A172 (cell line): ENCODE results near the gene THEMIS. TPM values are rescaled to one million over a fixed set of nuclear protein-coding genes. Genes with fewer than 3 reads are reported as not detected.
A peak's percentile ranks its signal among the peaks of the same experiment; 100 is the strongest.
"Not testable (repeated sequence)": the region's sequence is repeated elsewhere in the genome, so short reads cannot be mapped to it uniquely, and the experiment has no call there.

Source experiments
- DNase-seq: peaks from one replicate; pipeline ENCODE4 v3.0.0-alpha.2; 2015; ENCODE audit warnings: low spot score
- total RNA-seq: library from RNA; depleted of rRNA; stranded (reverse); fragments of >200 nt; shearing (Covaris generic); gene quantifications from 2 replicates; pipeline ENCODE4 v1.2.3, GENCODE V29; 2014

The THEMIS gene
- total RNA-seq, 1 experiment from 2014 or later, result not detected

DNA sequence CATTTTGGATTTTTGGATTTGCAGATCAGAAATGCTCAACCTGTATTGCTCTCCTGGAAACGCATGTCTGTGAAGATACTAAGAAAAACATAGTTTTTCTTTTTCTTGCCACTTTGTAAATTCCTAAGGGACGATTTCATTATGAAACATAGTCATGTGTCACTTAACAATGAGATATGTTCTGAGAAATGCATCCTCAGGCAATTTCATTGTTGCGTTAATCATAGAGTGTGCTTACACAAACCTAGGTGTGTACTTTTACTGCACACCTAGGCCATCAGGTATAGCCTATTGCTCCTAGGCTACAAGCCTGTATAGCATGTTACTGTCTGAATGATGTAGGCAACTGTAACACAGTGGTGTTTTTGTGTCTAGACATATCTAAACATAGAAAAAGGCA is 13.4 kb upstream of the THEMIS start:
- DNase-seq, result no peak

DNA sequence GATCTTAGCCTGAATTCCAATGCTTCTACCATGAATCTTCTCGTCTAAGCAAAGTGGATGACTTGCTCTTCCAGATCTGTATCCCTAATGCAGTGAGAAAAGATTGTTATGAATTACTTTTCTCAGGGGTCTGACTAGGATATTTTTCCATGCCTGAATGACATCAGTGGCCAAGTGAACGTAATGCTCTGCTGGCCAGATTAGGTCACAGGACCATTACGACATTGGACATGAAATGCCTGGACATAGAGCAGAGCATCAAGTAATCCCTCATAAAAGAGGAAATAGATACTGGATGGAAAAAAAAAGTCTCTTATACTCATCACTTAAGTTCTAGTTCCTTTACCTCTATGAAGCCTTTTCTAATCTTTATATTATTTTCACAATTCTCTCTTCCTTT is 12.1 kb upstream of the THEMIS start:
- DNase-seq, result no peak

DNA sequence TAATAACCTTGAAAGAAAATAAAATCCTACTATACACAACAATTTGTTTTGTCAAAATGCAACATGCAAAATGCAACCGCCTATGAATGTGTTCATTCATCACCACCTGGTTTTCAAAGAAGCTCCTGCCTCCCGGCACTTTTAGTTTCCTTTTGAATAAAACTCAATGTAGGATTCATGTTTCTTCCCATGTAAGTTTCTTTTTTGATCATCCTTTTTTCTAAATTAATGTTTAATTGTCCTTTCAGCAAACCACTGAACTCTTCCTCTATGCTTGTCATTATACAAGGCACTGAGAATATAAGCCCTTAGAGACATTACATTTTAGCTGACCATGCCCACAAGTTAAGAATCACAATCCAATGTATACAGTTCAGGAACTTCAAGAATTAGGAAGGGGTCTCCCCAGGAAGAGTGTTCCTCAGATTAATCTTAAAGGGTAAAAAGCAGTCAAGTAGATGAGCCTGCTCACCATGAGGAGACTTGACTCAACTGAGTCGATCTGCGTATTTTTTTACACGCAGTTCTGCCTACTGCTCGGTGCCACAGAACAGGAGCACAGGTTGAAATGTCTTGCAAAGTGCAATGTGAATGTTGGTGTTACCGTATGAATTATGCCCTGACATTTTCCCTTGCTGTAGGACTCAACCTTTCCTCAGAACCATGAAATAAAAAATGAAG is 7.2 kb upstream of the THEMIS start:
- DNase-seq, result no peak

DNA sequence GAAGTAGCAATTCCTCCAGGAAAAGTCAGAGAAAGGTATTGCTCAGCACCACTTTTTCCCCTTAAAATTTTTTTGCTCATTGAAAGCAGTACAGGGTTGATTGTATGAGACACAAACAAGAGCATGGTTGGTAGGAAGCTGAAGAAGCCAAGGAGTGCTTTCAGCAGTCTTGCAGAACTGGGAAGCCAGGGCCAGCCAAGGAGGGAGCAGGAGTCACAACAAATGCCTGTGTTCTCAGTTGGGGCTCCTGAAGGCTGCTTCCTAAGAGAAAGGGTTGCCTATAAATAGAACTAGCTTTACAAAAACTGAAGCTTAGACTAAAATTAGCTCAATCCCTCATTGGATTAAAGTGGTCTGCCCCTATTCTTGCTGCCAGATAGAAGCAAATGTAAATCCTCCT is 3.3 kb upstream of the THEMIS start:
- no peak for DNase-seq

DNA sequence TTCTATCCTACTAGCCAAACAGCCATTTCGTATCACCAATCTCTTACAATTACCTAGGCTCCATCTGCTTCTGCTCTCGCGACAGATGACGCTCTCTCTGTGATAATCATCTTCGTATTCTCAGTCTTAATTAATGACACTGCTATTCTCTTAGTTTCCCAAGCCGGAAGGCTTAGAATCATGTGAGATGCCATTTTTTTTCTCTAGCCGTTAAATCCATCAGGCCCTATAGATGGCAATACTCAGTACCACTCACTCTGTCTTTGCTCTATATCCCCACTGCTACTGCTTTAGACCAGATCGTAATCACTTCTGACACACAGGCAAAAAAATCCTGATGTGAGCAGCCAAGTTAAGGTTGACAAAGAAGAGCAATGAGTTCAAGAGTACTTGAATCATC is 2.1 kb upstream of the THEMIS start:
- no peak for DNase-seq

DNA sequence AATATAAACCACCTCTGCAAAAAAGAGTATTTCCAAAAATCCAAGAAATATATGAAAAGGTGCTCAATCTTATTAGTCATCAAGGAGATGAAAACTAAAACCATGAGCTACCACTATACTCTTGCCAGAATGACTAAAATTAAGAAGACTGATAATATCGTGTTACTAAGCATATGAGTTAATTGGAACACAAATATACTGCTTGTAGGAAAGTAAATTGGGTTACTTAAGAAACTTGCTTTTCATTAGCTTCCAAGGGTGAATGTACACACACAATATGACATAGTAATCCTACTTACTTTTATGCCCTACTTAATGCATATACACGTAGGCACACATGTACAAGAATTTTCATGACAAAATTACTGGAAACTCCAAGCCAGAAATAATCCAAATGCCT is 3.4 kb downstream of the THEMIS start:
- no peak for DNase-seq

DNA sequence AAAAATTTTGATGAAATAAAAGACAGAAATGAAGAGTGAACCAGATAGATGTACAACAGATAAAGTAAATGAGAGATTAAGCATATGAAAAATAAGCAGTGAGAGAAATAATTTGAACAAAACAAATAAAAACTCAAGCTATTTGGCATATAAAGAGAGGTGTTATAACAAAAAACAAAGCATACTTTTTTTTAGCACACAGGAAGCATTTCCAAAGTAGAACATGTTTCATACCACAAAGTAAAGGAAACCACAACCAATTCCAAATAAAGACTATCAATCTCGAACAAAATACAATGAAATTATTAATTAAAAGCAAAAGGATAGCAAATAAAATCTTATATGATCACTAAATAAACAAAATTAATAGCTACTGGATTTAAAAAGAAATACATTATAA is 6.8 kb downstream of the THEMIS start:
- DNase-seq, result no peak

DNA sequence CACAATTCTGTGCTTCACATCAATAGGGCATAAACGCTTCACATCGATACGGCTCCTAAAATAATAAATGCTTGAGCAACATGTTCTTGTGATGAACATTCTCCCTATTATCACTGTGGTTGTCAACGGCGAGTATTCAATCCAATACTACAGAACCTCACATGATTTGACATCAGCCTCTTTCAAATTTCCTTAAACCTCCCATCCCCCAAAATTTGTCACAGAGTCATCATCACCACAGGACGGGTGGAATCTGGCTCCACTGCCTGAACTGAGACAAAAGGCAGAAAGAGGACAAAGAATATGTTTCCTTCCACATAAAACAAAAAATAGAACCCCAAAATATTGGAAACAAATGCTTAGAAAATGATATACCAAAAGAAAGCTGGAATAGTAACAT is 7.3 kb downstream of the THEMIS start:
- no peak for DNase-seq

DNA sequence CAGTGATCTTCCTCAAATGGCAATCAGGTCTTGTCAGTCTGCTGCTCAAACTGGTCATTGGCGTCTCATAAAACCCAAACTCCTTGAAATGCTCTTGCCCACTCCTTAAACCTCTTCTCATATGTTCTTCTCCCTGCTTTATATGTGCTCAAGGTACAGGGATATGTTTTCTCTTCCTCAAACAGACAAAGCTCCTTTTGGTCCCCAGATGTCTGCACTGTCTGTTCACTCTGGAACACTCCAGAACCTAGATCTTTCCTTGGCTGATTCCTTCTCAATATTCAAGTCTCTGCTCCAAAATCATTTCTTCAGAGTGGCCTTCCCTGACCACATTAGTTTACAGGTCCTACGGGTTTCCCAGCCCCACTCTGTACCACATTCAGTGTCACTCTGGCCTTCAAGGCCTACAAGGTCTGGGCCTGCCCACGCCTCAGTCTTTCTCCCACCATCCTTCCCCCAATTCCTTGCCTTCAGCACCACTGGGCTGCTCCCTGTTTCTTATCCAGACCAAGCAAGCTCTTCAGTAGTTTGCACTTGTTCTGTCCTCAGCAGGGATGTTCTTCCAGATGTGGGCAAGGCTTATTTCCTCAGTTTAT is 9.0 kb downstream of the THEMIS start:
- DNase-seq, result no peak

DNA sequence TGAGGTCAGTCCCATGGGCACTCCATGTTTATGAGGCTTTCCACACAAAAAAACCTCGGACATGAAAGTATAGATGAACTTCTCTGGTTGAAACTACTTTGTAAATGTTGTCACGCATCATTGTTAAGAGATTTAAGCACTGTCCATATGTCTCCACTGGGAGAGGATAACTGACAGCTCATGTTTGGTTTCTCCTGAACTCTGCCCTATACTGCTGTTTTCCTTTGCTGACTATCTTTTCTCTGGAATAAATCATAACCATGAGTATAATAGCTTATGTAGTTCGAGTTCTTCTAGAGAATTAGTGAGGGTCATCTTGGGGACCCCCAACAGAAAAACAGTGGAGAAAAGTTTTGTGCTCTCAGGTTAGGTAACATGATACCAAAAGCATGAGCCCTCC is 14.3 kb downstream of the THEMIS start:
- no peak for DNase-seq

DNA sequence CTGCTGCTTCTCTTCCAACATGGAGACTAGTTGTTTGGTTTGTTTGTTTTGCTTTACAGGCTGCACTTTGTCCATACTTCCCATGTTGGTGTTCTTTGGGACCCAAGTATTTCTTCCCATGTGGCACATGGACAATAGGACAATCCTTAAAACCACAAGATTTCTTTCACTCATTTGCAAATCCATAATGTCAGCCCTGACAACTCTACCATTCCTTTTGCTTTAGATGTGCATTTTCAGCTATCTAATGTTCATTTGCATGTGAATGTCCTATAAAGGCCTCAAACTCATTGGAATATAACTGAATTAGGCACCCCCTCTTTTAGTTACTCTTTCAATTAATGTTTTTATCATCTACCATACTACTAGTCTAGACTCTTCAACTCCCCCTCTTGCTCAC is 16.7 kb downstream of the THEMIS start:
- no peak for DNase-seq

DNA sequence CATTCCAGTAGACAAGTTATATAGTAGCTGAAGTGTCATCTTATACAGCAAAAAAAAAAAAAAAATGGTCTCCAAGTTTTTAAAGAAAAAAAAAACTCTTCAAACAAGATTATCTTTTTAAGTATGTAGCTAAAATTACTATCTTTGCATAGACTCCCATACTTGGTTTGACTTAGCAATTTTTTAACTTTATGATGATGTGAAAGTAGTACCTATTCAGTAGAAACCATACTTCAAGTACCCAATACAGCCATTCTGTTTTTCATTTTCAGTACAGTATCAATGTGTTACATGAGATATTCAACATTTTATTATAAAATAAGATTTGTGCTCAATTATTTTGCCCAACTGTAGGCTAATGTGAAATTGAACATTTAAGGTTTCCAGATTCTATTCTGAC is 18.9 kb downstream of the THEMIS start:
- not testable (repeated sequence) for DNase-seq

DNA sequence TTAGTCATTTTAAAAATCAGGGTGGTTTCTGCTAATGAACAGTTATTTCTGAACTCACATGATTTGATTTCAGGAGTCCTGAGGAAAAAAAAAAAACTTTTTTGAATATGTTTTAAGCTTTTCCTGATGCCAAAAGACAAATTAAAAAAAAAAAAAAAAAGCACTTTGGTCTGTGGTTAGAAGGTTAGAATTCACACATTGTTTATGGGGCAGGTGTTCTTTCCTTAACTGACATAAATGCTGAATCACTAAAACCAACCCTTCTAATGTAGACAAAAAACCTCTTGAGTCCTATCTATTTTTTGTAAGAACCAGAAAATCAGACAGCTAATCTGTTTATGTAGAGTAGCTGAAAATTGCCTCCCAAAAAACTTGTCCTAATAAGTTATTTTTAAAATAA is 20.4 kb downstream of the THEMIS start:
- peak; percentile 1 for DNase-seq

DNA sequence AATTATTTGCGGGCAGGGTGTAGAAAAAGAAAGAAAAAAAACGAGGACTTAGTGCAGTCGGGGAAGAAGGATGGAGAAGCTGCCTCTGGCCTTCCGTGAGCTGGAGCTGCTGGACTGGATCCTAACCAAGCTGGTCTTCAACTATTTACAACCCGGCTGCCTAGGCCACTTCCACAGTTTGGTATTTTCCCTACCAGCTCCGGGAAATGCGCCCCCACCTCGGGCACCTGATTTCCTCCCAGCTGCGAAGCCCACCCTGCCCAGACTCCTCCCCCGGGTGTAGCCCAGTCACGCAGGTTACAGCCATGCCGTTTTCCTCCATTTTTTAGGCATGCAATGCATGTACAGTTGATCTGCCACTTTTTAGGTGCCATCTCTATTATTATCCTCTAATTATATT is 21.2 kb downstream of the THEMIS start:
- peak; percentile 61 for DNase-seq

DNA sequence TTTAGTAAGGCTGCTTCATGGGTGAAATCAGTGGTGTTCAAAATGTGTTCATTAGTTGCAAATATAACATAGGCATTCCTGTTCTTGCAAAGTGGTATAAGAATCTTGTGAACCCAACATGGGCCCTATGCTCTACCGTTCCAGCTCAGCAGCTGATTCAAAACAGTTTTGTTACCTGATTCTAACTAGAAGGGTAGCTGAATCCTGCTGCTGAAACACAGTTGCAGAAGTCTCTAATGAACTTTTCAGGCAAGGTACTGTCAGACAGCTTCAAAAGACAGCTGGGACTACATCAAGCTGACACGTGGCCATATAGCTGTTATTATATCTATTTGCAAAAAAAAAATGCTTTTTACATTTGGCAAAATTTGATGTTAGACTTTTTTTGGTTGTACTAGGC is 22.7 kb downstream of the THEMIS start:
- no peak for DNase-seq

DNA sequence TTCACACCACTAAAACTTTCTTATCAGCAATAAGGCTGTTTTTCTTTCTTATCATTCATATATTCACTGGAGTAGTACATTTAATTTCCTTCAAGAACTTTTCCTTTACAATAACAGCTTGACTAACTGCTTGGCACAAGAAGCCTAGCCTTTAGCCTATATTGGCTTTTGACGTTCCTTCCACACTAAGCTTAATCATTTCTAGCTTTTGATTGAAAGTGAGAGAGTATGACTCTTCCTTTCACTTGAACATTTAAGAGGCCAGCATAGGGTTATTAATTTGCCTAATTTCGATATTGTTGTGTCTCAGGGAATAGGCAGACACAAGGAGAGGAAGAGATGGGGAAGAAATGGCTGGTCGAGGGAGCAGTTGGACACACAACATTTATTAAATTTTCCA is 23.6 kb downstream of the THEMIS start:
- DNase-seq, result no peak

DNA sequence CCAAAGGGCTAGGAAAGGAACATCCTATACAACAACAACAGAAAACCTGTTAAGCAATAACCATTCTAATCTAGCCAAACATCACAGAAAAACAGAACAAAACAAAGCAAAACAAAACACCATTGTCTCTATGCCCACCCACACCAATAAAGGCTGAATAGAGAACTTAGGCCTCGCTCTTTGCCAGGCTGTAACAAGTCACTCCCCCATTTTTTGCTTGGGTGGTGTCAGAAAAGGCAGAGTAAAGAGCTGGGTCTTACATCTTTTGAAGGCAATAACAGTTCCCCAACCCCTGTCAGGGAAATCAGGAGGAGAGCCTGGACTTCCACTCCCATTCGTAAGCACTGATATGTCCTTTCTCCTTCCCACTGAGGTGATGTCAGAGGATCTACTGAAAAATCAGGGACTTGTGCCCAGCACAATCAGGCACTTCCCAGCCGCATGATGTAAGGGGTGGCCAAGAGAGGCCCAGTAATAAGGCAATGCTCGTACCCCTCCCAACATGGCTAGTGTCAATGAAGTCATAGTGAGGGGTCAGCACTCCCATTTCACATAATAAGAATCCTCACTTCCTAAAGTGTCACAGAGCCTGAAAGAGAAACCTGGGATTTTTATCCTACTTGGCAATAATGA is 31.0 kb downstream of the THEMIS start:
- DNase-seq, result no peak

DNA sequence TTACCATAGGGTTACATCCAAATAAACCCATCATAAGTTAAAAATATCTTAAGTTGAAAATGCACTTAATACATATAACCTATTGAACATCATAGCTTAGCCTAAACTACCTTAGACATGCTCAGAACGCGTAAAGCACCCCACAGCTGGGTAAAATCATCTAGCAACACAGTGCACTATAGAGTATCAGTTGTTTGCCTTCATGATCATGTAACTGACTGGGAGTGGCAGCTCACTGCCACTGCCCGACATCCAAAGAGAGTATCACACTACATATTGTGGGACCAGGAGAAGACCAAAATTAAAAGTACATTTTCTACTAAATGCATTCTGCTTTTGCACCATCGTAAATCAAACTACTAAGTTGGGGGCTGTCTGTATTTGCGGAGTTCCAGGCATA is 31.7 kb downstream of the THEMIS start:
- no peak for DNase-seq

DNA sequence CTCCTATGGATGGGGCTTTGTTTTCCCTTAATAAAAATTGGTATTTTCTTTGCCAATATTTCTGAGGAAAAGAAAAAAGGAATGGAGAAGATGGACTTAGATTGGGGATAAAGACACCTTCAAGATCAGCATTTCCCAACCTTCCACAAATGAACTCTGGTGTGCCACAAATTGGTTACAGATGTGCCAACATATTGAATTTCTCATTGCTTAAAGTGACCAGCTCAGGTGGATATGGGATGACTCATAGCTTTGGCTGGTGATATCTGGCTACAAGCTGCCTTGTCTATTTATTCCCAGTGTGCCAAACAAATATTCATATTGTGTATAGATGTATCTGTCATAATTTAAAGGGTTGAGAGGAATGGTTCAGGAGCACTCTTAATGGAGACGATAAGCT is 32.5 kb downstream of the THEMIS start:
- no peak for DNase-seq

DNA sequence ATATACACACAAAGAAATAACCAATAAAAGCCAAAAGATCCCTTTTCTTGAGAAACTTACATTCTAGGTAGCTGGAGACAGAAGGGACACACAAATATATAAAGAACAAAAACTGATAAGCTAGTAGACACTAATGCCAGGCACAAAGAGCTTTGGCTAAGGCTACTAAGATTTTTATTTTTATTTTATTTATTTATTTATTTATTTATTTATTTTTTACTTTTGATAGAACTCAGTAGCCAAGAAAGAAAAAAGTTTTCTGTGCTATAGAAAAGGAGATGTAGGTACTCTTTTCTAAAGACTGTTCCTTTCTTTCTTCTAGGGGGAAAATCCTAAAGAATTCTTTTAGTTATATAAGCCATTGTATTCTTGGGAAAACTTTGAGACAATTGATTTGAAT is 34.1 kb downstream of the THEMIS start:
- DNase-seq, result no peak

DNA sequence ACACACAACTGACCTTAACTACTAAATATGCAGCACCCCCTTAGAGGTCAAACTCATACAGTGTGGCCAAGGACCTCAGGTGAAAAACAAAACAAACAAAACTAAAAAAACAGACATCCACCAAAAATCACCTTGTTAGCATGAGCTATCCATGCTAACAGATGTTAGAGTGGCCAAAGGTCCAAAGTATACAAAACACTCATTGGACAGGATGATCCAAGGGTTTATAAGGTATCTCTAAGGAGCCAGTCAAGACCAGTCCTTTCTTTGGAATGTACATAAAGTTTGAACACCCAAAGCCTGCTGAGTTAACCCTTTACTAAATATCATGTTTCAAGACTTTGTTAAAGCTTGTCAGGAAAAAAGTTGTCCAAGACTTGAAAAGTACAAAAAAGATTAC is 35.8 kb downstream of the THEMIS start:
- DNase-seq, result no peak

DNA sequence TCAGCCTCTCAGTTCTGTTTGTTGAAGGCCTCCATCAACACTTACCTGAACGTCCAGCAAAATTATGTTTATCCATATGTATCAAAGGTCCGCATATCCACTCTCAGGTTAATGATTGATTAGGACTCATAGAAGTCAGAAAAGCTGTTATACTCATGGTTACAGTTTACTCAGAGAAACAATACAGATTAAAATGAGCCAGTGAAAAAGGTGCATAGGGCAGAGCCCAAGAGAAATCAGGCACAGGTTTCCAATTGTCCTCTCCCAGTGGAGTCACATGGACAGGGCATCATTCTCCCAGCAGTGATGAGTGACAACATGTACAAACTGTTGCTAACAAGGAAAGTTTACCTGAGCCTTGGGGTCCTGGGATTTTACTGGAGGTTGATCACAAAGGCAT is 36.2 kb downstream of the THEMIS start:
- DNase-seq, result no peak

DNA sequence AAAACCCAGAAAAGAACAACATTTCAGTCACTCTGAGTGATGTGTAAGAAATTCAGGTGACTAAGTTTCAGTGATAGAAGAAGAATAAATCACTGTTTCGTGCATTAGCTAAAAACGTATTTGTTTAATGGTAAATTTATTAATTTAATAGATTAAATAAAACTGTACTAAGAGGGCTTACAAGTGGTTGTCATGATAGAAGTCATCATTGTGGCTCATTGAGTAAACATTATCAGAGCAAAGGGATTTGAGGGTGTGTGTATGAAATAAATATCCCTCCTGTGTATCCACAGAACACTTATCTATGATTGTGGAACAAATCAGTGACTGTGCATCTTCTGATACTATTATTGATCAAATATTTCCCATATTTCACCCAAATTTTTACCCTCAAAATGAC is 40.1 kb downstream of the THEMIS start:
- no peak for DNase-seq

DNA sequence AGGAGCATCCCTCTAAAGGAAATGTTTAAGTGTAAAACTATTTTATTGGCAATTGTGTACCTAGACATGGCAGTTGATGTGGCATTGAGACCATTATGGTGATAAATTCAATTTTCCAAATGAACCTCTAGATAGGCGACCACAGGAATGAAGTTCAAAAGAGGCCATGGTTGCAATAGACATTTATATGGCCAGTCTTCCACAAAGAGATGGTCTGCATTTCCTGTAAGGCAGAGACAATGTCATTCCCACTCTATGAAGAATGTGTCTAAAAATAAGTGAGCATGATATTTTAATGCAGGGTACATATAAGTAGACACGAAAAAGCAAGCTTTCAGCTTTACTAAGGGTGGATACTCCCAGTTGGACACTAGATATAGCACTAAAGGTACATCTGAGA is 40.9 kb downstream of the THEMIS start:
- no peak for DNase-seq
